Neural cell (in vitro differentiated cells): ENCODE measurements around the gene CTSA. TPM values are rescaled to one million over a fixed set of nuclear protein-coding genes. Genes with fewer than 3 reads are reported as not detected.
"Not testable (repeated sequence)": the region's sequence is repeated elsewhere in the genome, so short reads cannot be mapped to it uniquely, and the experiment has no call there.

Source experiments
- H2AFZ ChIP-seq: fragments of 200-600, 300-800 bp; sonication (generic), shearing (Covaris generic); 2 replicates; pipeline ENCODE4 v1.6.0; 2014; ENCODE audit warnings: low read depth, mild to moderate bottlenecking, antibody characterized with exemption, low read length, moderate library complexity
- H3F3A ChIP-seq: fragments of 200-600 bp; shearing (Covaris generic); 2 replicates; pipeline ENCODE4 v1.6.1; 2016; ENCODE audit warnings: mild to moderate bottlenecking, moderate library complexity, mixed read lengths, antibody characterized with exemption, low read length; ENCODE audit not compliant: insufficient read depth, poor library complexity, severe bottlenecking
- H3K27ac ChIP-seq: fragments of 200-600, 300-800 bp; sonication (generic), shearing (Covaris generic); 2 replicates; pipeline ENCODE4 v1.5.1; 2014; ENCODE audit warnings: mild to moderate bottlenecking, low read length, moderate library complexity
- H3K27me3 ChIP-seq: fragments of 300-800, 200-600 bp; sonication (generic), shearing (Covaris generic); 2 replicates; pipeline ENCODE4 v1.6.0; 2014; ENCODE audit warnings: mild to moderate bottlenecking, low read depth, low read length, moderate library complexity; ENCODE audit not compliant: insufficient read depth
- H3K36me3 ChIP-seq: fragments of 300-800, 200-600 bp; sonication (generic), shearing (Covaris generic); 2 replicates; pipeline ENCODE4 v1.5.1; 2014; ENCODE audit warnings: mild to moderate bottlenecking, antibody characterized with exemption, low read length, moderate library complexity; ENCODE audit not compliant: insufficient read depth
- H3K4me2 ChIP-seq: fragments of 300-800, 200-600 bp; sonication (generic), shearing (Covaris generic); 2 replicates; pipeline ENCODE4 v1.6.0; 2014; ENCODE audit warnings: mild to moderate bottlenecking, low read length
- H3K4me3 ChIP-seq: fragments of 300-800, 200-600 bp; sonication (generic), shearing (Covaris generic); 2 replicates; pipeline ENCODE4 v1.5.1; 2014; ENCODE audit warnings: mild to moderate bottlenecking, low read length, moderate library complexity
- H3K79me2 ChIP-seq: fragments of 200-600 bp; shearing (Covaris generic); replicated peaks from 2 replicates; pipeline ENCODE4 v1.6.0; 2014; ENCODE audit warnings: mild to moderate bottlenecking, low read length, moderate library complexity; ENCODE audit not compliant: insufficient read depth
- H3K9ac ChIP-seq: fragments of 300-800, 200-600 bp; sonication (generic), shearing (Covaris generic); 2 replicates; pipeline ENCODE4 v1.6.1; 2016; ENCODE audit warnings: mild to moderate bottlenecking, low read length, mixed read lengths
- H3K9me2 ChIP-seq: fragments of 200-600 bp; shearing (Covaris generic); 2 replicates; pipeline ENCODE4 v1.6.1; 2016; ENCODE audit warnings: mild to moderate bottlenecking, low read length, mixed read lengths; ENCODE audit not compliant: insufficient read depth
- H3K9me3 ChIP-seq: fragments of 200-600, 300-800 bp; sonication (generic), shearing (Covaris generic); 2 replicates; pipeline ENCODE4 v1.6.1; 2016; ENCODE audit warnings: mild to moderate bottlenecking, mixed run types, low read length, moderate library complexity, mixed read lengths
- H4K20me1 ChIP-seq: fragments of 200-600 bp; shearing (Covaris generic); 2 replicates; pipeline ENCODE4 v1.6.1; 2016; ENCODE audit warnings: mild to moderate bottlenecking, mixed run types; ENCODE audit not compliant: insufficient read depth
- EP300 ChIP-seq: fragments of 450-650 bp; conservative IDR thresholded peaks from 2 replicates; pipeline ENCODE4 v1.6.1; 2014; ENCODE audit warnings: antibody characterized with exemption, mild to moderate bottlenecking, moderate library complexity; ENCODE audit not compliant: poor library complexity, severe bottlenecking
- EZH2 ChIP-seq: fragments of 200-600, 300-800 bp; shearing (Covaris generic), sonication (generic); IDR thresholded peaks from 2 replicates; pipeline ENCODE4 v1.6.1; 2014; ENCODE audit warnings: antibody characterized with exemption, low read length, borderline replicate concordance, mild to moderate bottlenecking; ENCODE audit not compliant: insufficient read depth, poor library complexity, severe bottlenecking
- MXI1 ChIP-seq: fragments of 450-650 bp; conservative IDR thresholded peaks from 2 replicates; pipeline ENCODE4 v1.6.1; 2014; ENCODE audit warnings: antibody characterized with exemption, mild to moderate bottlenecking; ENCODE audit not compliant: poor library complexity, severe bottlenecking
- POLR2AphosphoS5 ChIP-seq: IDR thresholded peaks from 2 replicates; pipeline ENCODE4 v1.6.1; 2012
- RAD21 ChIP-seq: fragments of 450-650 bp; conservative IDR thresholded peaks from 2 replicates; pipeline ENCODE4 v1.6.1; 2014; ENCODE audit warnings: antibody characterized with exemption, mild to moderate bottlenecking, moderate library complexity
- SMC3 ChIP-seq: fragments of 450-650 bp; conservative IDR thresholded peaks from 2 replicates; pipeline ENCODE4 v1.6.1; 2014; ENCODE audit warnings: antibody characterized with exemption, mild to moderate bottlenecking, moderate library complexity; ENCODE audit not compliant: poor library complexity
- TAF1 ChIP-seq: IDR thresholded peaks from 2 replicates; pipeline ENCODE4 v1.6.1; 2012; ENCODE audit warnings: low read depth
- polyA plus RNA-seq: library from polyadenylated mRNA; depleted of rRNA; stranded (reverse); fragments of >200 nt; gene quantifications from 2 replicates; pipeline ENCODE4 v1.2.3, GENCODE V29; 2014
- TF ChIP-seq, protein P1 (sequence below): fragments of 450-650 bp; IDR thresholded peaks from 2 replicates; pipeline ENCODE4 v1.5.1; 2014; ENCODE audit warnings: antibody characterized with exemption, mild to moderate bottlenecking, moderate library complexity; ENCODE audit not compliant: poor library complexity, severe bottlenecking
- TF ChIP-seq, protein P2 (sequence below): IDR thresholded peaks from 2 replicates; pipeline ENCODE4 v1.6.1; 2012; ENCODE audit warnings: borderline replicate concordance

CTSA gene
- polyA plus RNA-seq, 1 donor from 2014 or later = 25.7 TPM

DNA sequence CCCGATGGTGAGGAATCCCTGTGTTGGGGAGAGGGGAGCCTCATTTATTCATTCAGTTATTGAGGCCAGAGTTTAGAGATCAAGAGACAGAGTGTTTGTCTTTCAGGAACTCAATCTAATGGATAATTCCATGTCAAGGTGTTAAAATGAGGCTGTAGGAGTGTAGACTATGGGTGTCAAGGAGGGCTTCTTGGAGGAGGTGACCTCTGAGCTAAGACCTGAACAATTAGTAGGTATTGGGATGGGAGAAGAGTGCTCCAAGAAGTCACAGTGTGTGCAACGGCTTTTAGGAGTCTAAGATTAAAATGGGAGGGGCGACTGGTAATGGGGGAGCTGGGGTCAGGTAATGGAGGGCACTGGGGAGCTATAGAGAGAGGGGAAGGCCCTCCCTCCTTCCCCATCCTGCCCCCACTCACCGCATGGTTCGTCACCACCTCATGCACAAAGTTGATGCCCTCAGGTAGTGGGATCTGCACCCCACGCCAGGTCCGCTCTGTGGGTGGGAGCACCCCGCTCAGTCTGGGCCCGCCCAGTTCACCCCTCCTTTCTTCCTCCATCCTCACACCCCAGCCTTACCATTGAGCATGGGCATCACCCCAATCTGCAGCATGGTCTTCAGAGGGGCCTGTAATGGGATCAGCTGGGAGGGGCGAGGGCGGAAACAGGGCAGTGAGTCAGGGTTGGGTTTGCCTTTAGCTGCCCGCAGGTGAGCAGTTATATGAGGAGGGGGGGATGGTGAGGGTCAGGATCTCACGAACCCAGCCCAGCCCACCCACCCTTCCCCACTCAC lies 8.1 kb downstream of the CTSA start:
- Histone ChIP-seq H3K79me2 (no peaks in the 10 kb centered on the region), H2AFZ (no peak overlapping the region), H4K20me1 (no peaks in the 10 kb centered on the region), H3K4me3 (no peak overlapping the region), H3K9ac (no peak overlapping the region), H3K9me2 (no peaks in the 10 kb centered on the region), H3F3A (no peaks in the 10 kb centered on the region), H3K4me2 (no peak overlapping the region), H3K36me3 (no peaks in the 10 kb centered on the region), H3K9me3 (no peaks in the 10 kb centered on the region), H3K27me3 (no peaks in the 10 kb centered on the region), H3K27ac (no peak overlapping the region)
- TF ChIP-seq, protein P1, sequence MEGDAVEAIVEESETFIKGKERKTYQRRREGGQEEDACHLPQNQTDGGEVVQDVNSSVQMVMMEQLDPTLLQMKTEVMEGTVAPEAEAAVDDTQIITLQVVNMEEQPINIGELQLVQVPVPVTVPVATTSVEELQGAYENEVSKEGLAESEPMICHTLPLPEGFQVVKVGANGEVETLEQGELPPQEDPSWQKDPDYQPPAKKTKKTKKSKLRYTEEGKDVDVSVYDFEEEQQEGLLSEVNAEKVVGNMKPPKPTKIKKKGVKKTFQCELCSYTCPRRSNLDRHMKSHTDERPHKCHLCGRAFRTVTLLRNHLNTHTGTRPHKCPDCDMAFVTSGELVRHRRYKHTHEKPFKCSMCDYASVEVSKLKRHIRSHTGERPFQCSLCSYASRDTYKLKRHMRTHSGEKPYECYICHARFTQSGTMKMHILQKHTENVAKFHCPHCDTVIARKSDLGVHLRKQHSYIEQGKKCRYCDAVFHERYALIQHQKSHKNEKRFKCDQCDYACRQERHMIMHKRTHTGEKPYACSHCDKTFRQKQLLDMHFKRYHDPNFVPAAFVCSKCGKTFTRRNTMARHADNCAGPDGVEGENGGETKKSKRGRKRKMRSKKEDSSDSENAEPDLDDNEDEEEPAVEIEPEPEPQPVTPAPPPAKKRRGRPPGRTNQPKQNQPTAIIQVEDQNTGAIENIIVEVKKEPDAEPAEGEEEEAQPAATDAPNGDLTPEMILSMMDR = no peak
- no peak for TF ChIP-seq EP300
- TF ChIP-seq SMC3 = no peak

DNA sequence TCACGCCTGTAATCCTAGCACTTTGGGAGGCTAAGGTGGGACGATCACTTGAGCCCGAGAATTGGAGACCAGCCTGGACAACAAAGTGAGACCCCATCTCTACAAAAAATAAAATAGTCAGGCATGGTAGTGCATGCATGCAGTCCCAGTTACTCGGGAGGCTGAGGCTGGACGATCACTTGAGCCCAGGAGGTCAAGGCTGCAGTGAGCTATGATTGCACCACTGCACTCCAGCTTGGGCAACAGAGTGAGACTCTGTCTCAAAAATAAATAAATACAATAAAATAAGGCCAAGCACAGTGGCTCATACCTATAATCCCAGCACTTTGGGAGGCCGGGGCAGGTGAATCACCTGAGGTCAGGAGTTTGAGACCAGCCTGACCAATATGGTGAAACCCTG lies 10.2 kb downstream of the CTSA start:
- not testable (repeated sequence) for H3K36me3 ChIP-seq, H3K9me2 ChIP-seq, H3K27ac ChIP-seq, H3K27me3 ChIP-seq, H3F3A ChIP-seq, H3K9ac ChIP-seq, H3K4me2 ChIP-seq, H4K20me1 ChIP-seq, H3K79me2 ChIP-seq, H3K9me3 ChIP-seq, H2AFZ ChIP-seq, H3K4me3 ChIP-seq

DNA sequence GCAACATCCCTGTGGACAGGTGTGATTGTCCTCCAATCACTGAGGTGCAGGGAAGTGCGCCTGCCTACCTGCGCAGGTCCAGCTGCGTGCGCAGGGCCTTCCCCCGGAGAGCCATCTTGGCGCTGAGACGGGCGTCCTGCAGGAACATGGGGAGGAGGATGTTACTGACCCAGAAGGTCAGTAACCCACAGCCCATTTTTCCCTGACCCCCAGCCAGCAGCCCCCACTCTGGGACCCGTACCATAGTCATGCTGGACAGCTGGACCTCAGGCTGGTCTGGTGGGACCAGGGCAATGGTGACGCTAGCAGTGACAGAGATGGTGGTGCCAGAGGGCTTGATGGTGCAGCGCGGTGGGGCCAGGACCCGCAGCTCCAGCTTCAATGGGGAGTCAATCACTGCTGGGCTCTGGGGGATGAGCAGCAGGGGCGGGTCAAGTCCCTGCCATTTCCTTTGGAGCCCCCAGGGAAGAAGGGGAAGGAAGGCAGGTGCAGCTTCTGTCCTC lies 11.1 kb downstream of the CTSA start:
- Histone ChIP-seq H3K4me3 (no peak overlapping the region), H3K36me3 (no peaks in the 10 kb centered on the region), H3K27ac (no peak overlapping the region), H3K27me3 (no peaks in the 10 kb centered on the region), H2AFZ (no peak overlapping the region), H3K79me2 (no peaks in the 10 kb centered on the region), H3K9me2 (no peaks in the 10 kb centered on the region), H3K4me2 (no peak overlapping the region), H3F3A (no peaks in the 10 kb centered on the region), H3K9ac (no peak overlapping the region), H4K20me1 (no peaks in the 10 kb centered on the region), H3K9me3 (no peaks in the 10 kb centered on the region)
- TF ChIP-seq RAD21 = no peak
- TF ChIP-seq, protein P2, sequence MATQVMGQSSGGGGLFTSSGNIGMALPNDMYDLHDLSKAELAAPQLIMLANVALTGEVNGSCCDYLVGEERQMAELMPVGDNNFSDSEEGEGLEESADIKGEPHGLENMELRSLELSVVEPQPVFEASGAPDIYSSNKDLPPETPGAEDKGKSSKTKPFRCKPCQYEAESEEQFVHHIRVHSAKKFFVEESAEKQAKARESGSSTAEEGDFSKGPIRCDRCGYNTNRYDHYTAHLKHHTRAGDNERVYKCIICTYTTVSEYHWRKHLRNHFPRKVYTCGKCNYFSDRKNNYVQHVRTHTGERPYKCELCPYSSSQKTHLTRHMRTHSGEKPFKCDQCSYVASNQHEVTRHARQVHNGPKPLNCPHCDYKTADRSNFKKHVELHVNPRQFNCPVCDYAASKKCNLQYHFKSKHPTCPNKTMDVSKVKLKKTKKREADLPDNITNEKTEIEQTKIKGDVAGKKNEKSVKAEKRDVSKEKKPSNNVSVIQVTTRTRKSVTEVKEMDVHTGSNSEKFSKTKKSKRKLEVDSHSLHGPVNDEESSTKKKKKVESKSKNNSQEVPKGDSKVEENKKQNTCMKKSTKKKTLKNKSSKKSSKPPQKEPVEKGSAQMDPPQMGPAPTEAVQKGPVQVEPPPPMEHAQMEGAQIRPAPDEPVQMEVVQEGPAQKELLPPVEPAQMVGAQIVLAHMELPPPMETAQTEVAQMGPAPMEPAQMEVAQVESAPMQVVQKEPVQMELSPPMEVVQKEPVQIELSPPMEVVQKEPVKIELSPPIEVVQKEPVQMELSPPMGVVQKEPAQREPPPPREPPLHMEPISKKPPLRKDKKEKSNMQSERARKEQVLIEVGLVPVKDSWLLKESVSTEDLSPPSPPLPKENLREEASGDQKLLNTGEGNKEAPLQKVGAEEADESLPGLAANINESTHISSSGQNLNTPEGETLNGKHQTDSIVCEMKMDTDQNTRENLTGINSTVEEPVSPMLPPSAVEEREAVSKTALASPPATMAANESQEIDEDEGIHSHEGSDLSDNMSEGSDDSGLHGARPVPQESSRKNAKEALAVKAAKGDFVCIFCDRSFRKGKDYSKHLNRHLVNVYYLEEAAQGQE = no peak
- no peak for TF ChIP-seq POLR2AphosphoS5
- TF ChIP-seq TAF1 = no peak
- TF ChIP-seq EP300 = no peak
- TF ChIP-seq EZH2 = no peak
- TF ChIP-seq MXI1 = no peak
- TF ChIP-seq, protein P1 = no peak
- TF ChIP-seq SMC3 = no peak
